HL-60 (cell line): ENCODE results near the gene RPL36.

Experiments
- DNase-seq, 2 experiments: peaks; one replicate each; pipeline ENCODE4 v3.0.0-alpha.2; 2010 to 2020; ENCODE audit warnings: low read depth in 1 of 2, low spot score in 1 of 2
- H3K27ac ChIP-seq: fragments of 250-450 bp; sonication (Bioruptor Pico); replicated peaks from 2 replicates; pipeline ENCODE4 v1.5.1; 2020; ENCODE audit warnings: mild to moderate bottlenecking, moderate library complexity
- H3K27me3 ChIP-seq: fragments of 250-450 bp; sonication (Bioruptor Pico); 2 replicates; pipeline ENCODE4 v1.5.1; 2021; ENCODE audit warnings: mild to moderate bottlenecking, moderate library complexity; ENCODE audit not compliant: insufficient read depth, poor library complexity, severe bottlenecking
- H3K4me3 ChIP-seq: replicated peaks from 2 replicates; pipeline ENCODE4 v1.5.1; 2011; ENCODE audit warnings: mild to moderate bottlenecking, control low read depth, low read length; ENCODE audit not compliant: insufficient read depth
- CTCF ChIP-seq: IDR thresholded peaks from one replicate; pipeline ENCODE4 v1.5.1; 2011; ENCODE audit warnings: low read length, control low read depth, inconsistent platforms; ENCODE audit not compliant: insufficient read depth
- GABPA ChIP-seq: IDR thresholded peaks from 2 replicates; pipeline ENCODE4 v1.6.1; 2012; ENCODE audit warnings: low read depth
- POLR2AphosphoS5 ChIP-seq: IDR thresholded peaks from 2 replicates; pipeline ENCODE4 v1.6.1; 2012; ENCODE audit warnings: low read depth
- REST ChIP-seq: IDR thresholded peaks from 2 replicates; pipeline ENCODE4 v1.6.1; 2012; ENCODE audit warnings: low read depth; ENCODE audit not compliant: insufficient replicate concordance
- SPI1 ChIP-seq: IDR thresholded peaks from 2 replicates; pipeline ENCODE4 v1.6.1; 2012; ENCODE audit warnings: low read depth, mild to moderate bottlenecking, borderline replicate concordance

Gene RPL36

GRCh38 chr19:5661483-5661882, 28.6 kb upstream of the RPL36 start:
- TF ChIP-seq CTCF (no peak), SPI1 (no peak), GABPA (no peak), REST (no peak), POLR2AphosphoS5 (no peak)
- no peaks in the 10 kb centered on the region for H3K27me3 ChIP-seq
- no peak for DNase-seq
- no peak overlapping the region for H3K4me3 ChIP-seq
- H3K27ac ChIP-seq = no peak overlapping the region

- Histone ChIP-seq H3K4me3 (no peak overlapping the region), H3K27ac (no peak overlapping the region), H3K27me3 (no peaks in the 10 kb centered on the region)
- no peak for DNase-seq
- TF ChIP-seq CTCF (no peak), SPI1 (no peak), POLR2AphosphoS5 (no peak), GABPA (no peak), REST (no peak)
Measured at GRCh38 chr19:5663904-5664303, 26.2 kb upstream of the RPL36 start.

GRCh38 chr19:5664515-5664914, 25.6 kb upstream of the RPL36 start:
- Histone ChIP-seq H3K4me3 (no peak overlapping the region), H3K27ac (no peak overlapping the region), H3K27me3 (no peaks in the 10 kb centered on the region)
- no peak for DNase-seq
- TF ChIP-seq REST (no peak), SPI1 (no peak), GABPA (no peak), CTCF (no peak), POLR2AphosphoS5 (no peak)
